Hepatocyte (in vitro differentiated cells): ENCODE data around the gene HIF1A.

ENCODE experiments used
- EZH2 ChIP-seq: fragments of 200-600 bp; sonication (generic); IDR thresholded peaks from 2 replicates; pipeline ENCODE4 v1.6.1; 2016; ENCODE audit warnings: antibody characterized with exemption, mild to moderate bottlenecking, borderline replicate concordance
- EZH2phosphoT487 ChIP-seq: fragments of 200-600 bp; sonication (generic); IDR thresholded peaks from one replicate; pipeline ENCODE4 v1.6.1; 2018; ENCODE audit warnings: antibody characterized with exemption, mild to moderate bottlenecking, low read depth, moderate library complexity; ENCODE audit not compliant: unreplicated experiment, severe bottlenecking
- TF ChIP-seq, protein P1 (sequence below): fragments of 200-600 bp; sonication (generic); IDR thresholded peaks from 2 replicates; pipeline ENCODE4 v1.5.1; 2016; ENCODE audit warnings: antibody characterized with exemption, mild to moderate bottlenecking; ENCODE audit not compliant: poor library complexity

GRCh38 chr14:61766151-61766550 is 70.8 kb downstream of the HIF1A start:
- TF ChIP-seq, protein P1, sequence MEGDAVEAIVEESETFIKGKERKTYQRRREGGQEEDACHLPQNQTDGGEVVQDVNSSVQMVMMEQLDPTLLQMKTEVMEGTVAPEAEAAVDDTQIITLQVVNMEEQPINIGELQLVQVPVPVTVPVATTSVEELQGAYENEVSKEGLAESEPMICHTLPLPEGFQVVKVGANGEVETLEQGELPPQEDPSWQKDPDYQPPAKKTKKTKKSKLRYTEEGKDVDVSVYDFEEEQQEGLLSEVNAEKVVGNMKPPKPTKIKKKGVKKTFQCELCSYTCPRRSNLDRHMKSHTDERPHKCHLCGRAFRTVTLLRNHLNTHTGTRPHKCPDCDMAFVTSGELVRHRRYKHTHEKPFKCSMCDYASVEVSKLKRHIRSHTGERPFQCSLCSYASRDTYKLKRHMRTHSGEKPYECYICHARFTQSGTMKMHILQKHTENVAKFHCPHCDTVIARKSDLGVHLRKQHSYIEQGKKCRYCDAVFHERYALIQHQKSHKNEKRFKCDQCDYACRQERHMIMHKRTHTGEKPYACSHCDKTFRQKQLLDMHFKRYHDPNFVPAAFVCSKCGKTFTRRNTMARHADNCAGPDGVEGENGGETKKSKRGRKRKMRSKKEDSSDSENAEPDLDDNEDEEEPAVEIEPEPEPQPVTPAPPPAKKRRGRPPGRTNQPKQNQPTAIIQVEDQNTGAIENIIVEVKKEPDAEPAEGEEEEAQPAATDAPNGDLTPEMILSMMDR = no peak
- TF ChIP-seq EZH2 (no peak), EZH2phosphoT487 (no peak)
